ENCODE results near the gene ZNF224. TPM values are rescaled to one million over a fixed set of nuclear protein-coding genes. Genes with fewer than 3 reads are reported as not detected.

Gene ZNF224
- total and polyA plus RNA-seq, 2 of the 13 experiments (the other 11 are each of a cell fraction or from before 2014, with no cell fraction given) = 13.0 to 16.1 TPM

- no peak for TF ChIP-seq MTA1 (CRISPR knock-in tag; IDR thresholded peaks at IDR 0.05; ENCODE audit: borderline replicate concordance)
- TF ChIP-seq ZFP91 (CRISPR knock-in tag; IDR thresholded peaks at IDR 0.05; ENCODE audit: borderline replicate concordance) = peak; percentile 69; the same call in 1 of the 2 replicates
- no peak for TF ChIP-seq ZNF878 (CRISPR knock-in tag; IDR thresholded peaks at IDR 0.05)
- peak; percentile 63 for TF ChIP-seq DMAP1 (CRISPR knock-in tag; IDR thresholded peaks at IDR 0.05)
- TF ChIP-seq, protein P1, sequence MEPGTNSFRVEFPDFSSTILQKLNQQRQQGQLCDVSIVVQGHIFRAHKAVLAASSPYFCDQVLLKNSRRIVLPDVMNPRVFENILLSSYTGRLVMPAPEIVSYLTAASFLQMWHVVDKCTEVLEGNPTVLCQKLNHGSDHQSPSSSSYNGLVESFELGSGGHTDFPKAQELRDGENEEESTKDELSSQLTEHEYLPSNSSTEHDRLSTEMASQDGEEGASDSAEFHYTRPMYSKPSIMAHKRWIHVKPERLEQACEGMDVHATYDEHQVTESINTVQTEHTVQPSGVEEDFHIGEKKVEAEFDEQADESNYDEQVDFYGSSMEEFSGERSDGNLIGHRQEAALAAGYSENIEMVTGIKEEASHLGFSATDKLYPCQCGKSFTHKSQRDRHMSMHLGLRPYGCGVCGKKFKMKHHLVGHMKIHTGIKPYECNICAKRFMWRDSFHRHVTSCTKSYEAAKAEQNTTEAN (CRISPR knock-in tag; conservative IDR thresholded peaks at IDR 0.05) = 0 out of 2 replicates have a peak, but pooled peaks have one; percentile 35
- TF ChIP-seq RELA (CRISPR knock-in tag; IDR thresholded peaks at IDR 0.05) = no peak
- TF ChIP-seq ZNF414 (CRISPR knock-in tag; IDR thresholded peaks at IDR 0.05) = no peak
- peak; percentile 54 for TF ChIP-seq BCL6 (CRISPR knock-in tag; IDR thresholded peaks at IDR 0.05)
- TF ChIP-seq ZNF784 (CRISPR knock-in tag; IDR thresholded peaks at IDR 0.05; ENCODE audit: borderline replicate concordance) = no peak
- TF ChIP-seq SATB2 (CRISPR knock-in tag; IDR thresholded peaks at IDR 0.05) = no peak
- TF ChIP-seq ZNF850 (CRISPR knock-in tag; conservative IDR thresholded peaks at IDR 0.05) = no peak
- TF ChIP-seq HOXA3 (CRISPR knock-in tag; IDR thresholded peaks at IDR 0.05) = peak; percentile 89
- TF ChIP-seq ZNF879 (CRISPR knock-in tag; IDR thresholded peaks at IDR 0.05) = no peak
- TF ChIP-seq KAT7 (CRISPR knock-in tag; IDR thresholded peaks at IDR 0.05; ENCODE audit: borderline replicate concordance) = no peak
- no peak for TF ChIP-seq ATF7-NPFF (CRISPR knock-in tag; IDR thresholded peaks at IDR 0.05; ENCODE audit: low read depth)
- no peak for TF ChIP-seq PHB2 (IDR thresholded peaks at IDR 0.05; ENCODE audit: partially characterized antibody)
- TF ChIP-seq PAX8 (CRISPR knock-in tag; IDR thresholded peaks at IDR 0.05; ENCODE audit: borderline replicate concordance) = no peak
- no peak for TF ChIP-seq KDM6A (CRISPR knock-in tag; IDR thresholded peaks at IDR 0.05; ENCODE audit: low read depth)
- peak; percentile 45 for TF ChIP-seq RXRB (CRISPR knock-in tag; IDR thresholded peaks at IDR 0.05; ENCODE audit: borderline replicate concordance)
- no peak for TF ChIP-seq ZNF441 (CRISPR knock-in tag; IDR thresholded peaks at IDR 0.05; ENCODE audit: borderline replicate concordance)
- no peak for TF ChIP-seq ZNF460 (CRISPR knock-in tag; IDR thresholded peaks at IDR 0.05; ENCODE audit: borderline replicate concordance)
- no peak for TF ChIP-seq FOXK2 (IDR thresholded peaks at IDR 0.05)
- no peak for TF ChIP-seq THYN1 (CRISPR knock-in tag; IDR thresholded peaks at IDR 0.05; ENCODE audit: borderline replicate concordance, low read depth)
- no peak; the same call in 1 of the 2 replicates for TF ChIP-seq ZNF44 (CRISPR knock-in tag; IDR thresholded peaks at IDR 0.05)
- TF ChIP-seq, protein P2, sequence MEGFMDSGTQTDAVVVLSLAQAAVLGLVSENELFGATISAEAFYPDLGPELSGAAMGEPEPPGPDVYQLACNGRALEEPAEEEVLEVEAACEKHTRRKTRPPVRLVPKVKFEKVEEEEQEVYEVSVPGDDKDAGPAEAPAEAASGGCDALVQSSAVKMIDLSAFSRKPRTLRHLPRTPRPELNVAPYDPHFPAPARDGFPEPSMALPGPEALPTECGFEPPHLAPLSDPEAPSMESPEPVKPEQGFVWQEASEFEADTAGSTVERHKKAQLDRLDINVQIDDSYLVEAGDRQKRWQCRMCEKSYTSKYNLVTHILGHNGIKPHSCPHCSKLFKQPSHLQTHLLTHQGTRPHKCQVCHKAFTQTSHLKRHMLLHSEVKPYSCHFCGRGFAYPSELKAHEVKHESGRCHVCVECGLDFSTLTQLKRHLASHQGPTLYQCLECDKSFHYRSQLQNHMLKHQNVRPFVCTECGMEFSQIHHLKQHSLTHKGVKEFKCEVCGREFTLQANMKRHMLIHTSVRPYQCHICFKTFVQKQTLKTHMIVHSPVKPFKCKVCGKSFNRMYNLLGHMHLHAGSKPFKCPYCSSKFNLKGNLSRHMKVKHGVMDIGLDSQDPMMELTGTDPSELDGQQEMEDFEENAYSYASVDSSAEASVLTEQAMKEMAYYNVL (CRISPR knock-in tag; IDR thresholded peaks at IDR 0.05; ENCODE audit: borderline replicate concordance) = no peak
- TF ChIP-seq ZNF557 (CRISPR knock-in tag; IDR thresholded peaks at IDR 0.05) = peak; percentile 59; the same call in 1 of the 2 replicates
These were observed 22.2 kb upstream of the ZNF224 start, which contains the start of gene ZNF284 (continued) for GRCh38 chr19:44071824-44072542.

All from HepG2 (cell line).